Measurements from ENCODE around the gene ITIH6.
"Not testable (repeated sequence)": the region's sequence is repeated elsewhere in the genome, so short reads cannot be mapped to it uniquely, and the experiment has no call there.

ITIH6 gene, protein sequence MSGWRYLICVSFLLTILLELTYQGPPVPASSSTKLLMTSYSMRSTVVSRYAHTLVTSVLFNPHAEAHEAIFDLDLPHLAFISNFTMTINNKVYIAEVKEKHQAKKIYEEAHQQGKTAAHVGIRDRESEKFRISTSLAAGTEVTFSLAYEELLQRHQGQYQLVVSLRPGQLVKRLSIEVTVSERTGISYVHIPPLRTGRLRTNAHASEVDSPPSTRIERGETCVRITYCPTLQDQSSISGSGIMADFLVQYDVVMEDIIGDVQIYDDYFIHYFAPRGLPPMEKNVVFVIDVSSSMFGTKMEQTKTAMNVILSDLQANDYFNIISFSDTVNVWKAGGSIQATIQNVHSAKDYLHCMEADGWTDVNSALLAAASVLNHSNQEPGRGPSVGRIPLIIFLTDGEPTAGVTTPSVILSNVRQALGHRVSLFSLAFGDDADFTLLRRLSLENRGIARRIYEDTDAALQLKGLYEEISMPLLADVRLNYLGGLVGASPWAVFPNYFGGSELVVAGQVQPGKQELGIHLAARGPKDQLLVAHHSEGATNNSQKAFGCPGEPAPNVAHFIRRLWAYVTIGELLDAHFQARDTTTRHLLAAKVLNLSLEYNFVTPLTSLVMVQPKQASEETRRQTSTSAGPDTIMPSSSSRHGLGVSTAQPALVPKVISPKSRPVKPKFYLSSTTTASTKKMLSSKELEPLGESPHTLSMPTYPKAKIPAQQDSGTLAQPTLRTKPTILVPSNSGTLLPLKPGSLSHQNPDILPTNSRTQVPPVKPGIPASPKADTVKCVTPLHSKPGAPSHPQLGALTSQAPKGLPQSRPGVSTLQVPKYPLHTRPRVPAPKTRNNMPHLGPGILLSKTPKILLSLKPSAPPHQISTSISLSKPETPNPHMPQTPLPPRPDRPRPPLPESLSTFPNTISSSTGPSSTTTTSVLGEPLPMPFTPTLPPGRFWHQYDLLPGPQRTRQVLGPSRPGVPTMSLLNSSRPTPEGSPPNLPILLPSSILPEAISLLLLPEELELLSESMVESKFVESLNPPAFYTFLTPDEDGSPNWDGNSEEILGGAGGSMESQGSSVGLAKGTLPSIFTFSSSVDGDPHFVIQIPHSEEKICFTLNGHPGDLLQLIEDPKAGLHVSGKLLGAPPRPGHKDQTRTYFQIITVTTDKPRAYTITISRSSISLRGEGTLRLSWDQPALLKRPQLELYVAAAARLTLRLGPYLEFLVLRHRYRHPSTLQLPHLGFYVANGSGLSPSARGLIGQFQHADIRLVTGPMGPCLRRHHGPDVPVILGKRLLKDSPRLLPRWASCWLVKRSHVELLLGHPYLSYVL

GRCh38 chrX:54798137-54798536 is at the start of gene ITIH6:
Gene ITIH6, minus strand, starts transcription at chrX:54798255. Its CDS starts 45 bp downstream, at chrX:54798210.
- DNase-seq: no peak

- DNase-seq: not testable (repeated sequence)
Measured at GRCh38 chrX:54847700-54848099, 49.6 kb upstream of the ITIH6 start.

GRCh38 chrX:54843050-54843449 is 45.0 kb upstream of the ITIH6 start:
- no peak for DNase-seq

- no peak for DNase-seq
Measured at GRCh38 chrX:54842607-54843006, 44.6 kb upstream of the ITIH6 start.

- DNase-seq: not testable (repeated sequence)
Measured at GRCh38 chrX:54841184-54841874, 43.3 kb upstream of the ITIH6 start.

GRCh38 chrX:54838583-54838982 is 40.5 kb upstream of the ITIH6 start:
- no peak for DNase-seq

- DNase-seq: no peak
Measured at GRCh38 chrX:54826598-54826997, 28.5 kb upstream of the ITIH6 start.

DNA sequence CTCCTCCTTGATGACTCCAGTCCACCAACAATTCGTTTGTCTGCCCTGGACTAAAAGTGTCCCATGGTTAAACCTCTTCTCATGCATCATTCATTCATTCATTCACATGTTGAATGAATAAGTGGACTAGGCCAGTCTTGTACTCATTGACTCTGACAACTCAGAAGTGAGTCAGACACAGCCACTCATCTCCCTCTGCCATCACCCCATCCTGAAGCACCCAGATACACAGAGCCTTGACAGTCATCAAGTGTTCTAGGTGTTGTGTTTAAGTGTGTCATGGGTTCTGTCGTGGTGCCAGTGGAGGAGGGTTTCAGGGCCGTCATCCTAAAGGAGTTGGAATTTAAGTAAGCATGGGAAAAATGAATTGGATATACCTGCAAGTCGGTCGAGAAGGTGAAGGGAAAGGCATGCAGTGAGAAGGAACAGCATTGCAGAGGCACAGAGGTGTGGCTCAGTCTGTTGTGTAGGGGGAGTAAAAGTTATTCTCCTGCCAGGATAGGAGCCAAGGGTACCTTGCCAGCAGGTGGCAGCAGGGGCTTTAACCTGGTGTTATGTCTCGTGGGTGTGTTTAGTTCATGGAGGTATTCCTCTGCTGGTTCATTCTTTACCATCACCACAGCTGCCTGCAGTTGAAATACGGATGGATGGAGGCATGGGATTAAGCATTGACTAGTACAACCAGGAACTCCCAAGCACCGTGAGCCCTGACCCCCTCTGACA is 27.8 kb upstream of the ITIH6 start:
- DNase-seq: no peak

DNA sequence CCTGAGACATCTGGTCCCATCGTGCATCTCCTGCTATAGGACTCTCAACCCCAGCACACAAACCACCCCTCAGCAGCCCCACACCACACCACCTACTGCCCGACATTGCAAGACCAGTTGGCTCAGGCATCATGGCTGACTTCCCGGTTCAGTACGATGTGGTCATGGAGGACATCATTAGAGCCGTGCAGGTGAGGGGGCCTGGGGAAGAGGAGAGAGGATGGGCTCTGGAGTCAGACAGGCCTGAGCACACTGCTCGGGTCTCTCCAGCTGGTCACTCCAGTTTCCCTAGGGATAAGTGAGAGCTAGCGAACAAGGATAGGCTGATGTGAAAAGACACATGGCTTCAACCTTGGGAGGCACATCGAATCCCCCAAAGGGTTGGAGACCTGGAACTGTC is 26.7 kb upstream of the ITIH6 start:
- DNase-seq: no peak

DNA sequence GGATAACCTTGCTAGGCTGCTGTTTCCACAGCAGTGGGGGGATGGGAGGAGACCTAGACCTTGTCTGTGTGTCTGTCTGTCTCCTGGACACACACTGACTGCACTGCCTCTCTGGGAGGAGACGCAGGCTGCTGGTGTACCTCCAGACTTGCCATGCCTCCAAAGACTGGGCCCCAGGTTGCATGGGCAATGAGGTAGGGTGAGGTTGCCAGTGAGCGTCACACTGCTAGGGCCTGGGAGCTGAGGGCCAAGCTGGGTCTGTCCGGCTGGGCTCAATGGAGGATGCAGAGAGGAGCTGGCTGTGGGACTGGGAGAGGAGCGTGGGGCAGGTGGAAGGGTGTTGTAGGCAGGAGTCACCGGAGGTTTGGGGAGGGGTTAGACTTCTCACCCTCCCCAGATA is 26.1 kb upstream of the ITIH6 start:
- DNase-seq: no peak

DNA sequence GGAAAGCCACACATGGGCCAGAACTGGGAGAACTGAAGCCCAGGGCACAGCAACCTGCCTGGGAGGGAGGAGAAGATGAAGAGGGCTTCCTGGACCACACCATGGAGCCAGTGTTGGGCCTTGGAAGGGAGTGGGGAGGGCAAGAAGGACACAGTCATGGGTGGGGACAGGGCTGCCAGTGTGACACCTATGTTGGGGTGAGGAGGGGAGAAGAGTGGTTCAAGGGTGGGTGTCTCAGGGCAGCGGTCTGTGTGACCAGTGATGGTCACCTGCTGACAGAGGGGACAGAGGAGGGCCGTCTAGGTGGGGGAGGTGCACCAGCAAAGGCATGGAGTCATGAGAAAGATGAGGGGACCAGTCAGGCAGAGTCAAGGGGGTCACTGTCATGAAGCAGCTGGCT is 23.3 kb upstream of the ITIH6 start:
- no peak for DNase-seq

DNA sequence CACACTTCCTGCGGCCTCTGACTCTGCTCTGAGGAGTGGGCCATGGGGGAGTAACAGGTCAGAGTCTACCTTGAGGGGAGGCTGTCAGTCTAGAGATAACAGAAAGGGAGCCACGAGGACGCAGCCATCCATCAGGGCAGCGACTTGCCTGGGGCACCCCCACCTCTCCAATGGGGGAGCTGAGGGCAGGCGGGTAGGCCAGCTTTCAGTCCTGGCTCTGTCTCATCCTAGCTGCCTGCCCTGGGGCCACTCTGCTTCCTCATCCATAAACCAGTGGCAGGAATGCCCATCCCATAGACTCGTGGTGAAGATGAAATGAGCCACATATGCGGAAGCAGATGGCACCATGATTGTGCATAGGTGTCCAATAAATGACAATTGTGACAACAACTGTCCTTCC is 22.7 kb upstream of the ITIH6 start:
- DNase-seq: no peak

DNA sequence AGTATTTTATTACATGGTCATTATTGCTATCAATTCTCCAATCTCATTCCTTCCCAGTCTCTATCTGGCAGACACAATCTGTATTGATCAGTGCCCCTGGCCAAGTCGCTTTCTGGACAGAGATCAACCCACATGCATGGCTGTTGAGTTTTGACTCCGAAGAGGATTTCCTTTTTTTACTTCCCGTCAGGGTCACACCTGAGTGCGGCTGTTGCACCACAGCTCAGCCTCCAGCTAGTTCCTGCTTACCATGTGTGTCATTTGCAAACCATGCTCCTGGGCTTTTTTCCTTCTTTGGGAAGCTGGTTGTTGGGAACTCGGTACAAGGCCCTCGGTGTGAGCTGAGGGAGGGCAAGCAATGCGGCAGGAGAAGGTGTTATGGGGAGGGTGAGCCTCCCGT is 21.1 kb upstream of the ITIH6 start:
- no peak for DNase-seq

GRCh38 chrX:54818221-54818620 is 20.2 kb upstream of the ITIH6 start:
- no peak for DNase-seq

- DNase-seq: no peak
Measured at GRCh38 chrX:54817220-54817820, 19.3 kb upstream of the ITIH6 start.

GRCh38 chrX:54812306-54812705 is 14.3 kb upstream of the ITIH6 start:
- no peak for DNase-seq

DNA sequence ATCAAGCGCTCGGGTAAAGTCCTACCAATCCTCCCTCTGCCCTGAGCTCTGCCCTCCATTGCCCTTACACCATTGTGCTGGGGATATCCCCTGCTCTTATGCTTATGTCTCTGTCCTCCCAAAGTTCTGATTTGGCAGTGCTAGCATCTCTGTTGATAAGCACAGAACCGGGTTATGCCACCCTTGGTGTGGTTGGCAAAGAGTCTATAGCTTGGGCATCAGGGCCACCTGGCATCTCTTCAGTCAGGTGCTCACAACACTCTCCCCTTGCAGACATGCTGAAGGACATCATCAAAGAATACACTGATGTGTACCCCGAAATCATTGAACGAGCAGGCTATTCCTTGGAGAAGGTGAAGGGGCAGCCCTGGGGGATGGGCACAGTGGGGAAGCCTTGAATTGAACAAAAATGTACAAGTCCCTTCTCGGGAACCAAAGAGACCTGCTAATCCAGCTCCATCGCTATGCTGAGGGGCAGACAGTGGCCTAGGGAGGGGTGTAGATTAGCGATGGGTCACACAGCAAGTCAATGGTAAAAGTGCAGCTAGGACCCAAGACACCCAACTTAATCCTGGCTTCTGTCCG is 13.3 kb upstream of the ITIH6 start:
- no peak for DNase-seq

DNA sequence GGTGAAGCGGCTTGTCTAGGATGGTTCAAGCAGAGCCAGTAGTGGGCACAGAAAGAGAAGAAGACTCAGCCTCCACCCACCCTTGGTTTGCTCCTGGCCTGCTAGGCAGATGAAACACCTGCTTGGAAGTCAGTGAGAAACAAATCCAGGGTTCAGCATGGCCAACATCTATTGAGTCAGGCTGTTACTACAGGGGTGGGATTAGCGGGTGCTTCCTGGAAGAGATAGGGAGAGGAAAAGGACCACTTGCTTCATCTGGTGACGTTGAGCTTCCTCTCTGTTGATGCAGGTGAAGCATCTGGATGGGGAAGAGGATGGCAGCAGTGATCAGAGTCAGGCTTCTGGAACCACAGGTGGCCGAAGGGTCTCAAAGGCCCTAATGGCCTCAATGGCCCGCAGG is 12.5 kb upstream of the ITIH6 start:
- no peak for DNase-seq

GRCh38 chrX:54808605-54809483 is 10.8 kb upstream of the ITIH6 start:
- DNase-seq: peak; percentile 84

GRCh38 chrX:54808109-54808604 is 10.1 kb upstream of the ITIH6 start:
- no peak for DNase-seq
